Measurements from ENCODE around the gene PLD3.

DNA sequence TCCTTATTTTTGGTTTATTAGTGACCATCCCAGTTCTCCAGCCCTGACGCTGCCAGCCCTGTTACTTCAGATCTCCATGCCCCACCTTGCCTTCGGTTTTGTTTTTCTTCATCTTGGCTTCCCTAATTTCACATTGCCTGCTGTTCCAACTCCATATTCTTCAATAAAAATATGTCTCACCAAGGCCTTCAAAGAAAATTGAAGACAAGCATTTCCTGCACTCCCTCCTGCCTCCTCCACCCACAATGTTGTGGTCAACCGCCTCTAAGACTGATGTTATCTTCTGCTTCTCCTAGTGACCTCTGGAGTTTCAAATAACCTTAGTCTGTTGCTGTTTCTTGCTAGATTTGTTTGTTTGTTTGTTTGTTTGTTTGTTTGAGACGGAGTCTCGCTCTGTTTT is 14.6 kb downstream of the PLD3 start:
- TF ChIP-seq CTCF (IDR thresholded peaks at IDR 0.05; ENCODE audit: low read depth, low read length) (no peak), POLR2A (IDR thresholded peaks at IDR 0.05; ENCODE audit: extremely low read depth, insufficient read length) (no peak)
